AG09309 (cell line): ENCODE measurements around the gene CCDC194.
"Not testable (repeated sequence)": the region's sequence is repeated elsewhere in the genome, so short reads cannot be mapped to it uniquely, and the experiment has no call there.

Experiments
- DNase-seq: peaks from one replicate; pipeline ENCODE4 v3.0.0-alpha.2; 2010; ENCODE audit warnings: low read depth
- H3K4me3 ChIP-seq: 2 replicates; pipeline ENCODE4 v1.5.1; 2011; ENCODE audit warnings: mild to moderate bottlenecking, low read depth, low read length, moderate library complexity; ENCODE audit not compliant: control insufficient read depth
- CTCF ChIP-seq: IDR thresholded peaks from 2 replicates; pipeline ENCODE4 v1.5.1; 2011; ENCODE audit warnings: mild to moderate bottlenecking, low read depth, low read length, inconsistent platforms; ENCODE audit not compliant: insufficient read depth, control insufficient read depth; ENCODE audit errors: missing control alignments

The CCDC194 gene

DNA sequence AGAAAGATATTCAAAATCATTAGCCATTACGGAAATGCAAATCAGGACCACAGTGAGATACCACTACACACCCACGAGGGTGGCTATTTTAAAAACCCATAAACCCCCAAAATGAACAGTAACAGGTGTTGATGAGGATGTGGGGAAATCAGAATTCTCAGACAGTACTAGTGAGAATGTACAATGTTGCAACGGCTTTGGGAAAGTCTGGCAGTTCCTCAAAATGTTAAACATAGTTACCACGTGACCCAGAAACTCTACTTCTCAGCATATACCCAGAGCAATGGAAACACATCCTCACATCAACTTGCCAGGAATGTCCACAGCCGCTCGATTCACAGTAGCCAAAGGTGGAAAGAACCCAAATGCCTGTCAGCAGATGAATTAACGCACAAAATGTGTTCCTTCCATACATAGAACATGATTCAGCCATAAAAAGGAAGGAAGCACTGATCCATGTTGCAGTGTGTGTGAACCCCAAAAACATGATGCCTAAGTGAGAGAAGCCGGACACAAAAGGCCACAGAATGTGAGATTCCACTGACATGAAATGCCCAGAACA lies 23.9 kb downstream of the CCDC194 start:
- no peak for DNase-seq
- H3K4me3 ChIP-seq = no peak overlapping the region
- no peak for TF ChIP-seq CTCF

- DNase-seq = no peak
- TF ChIP-seq CTCF = no peak
- no peak overlapping the region for H3K4me3 ChIP-seq
These were observed 28.6 kb downstream of the CCDC194 start for GRCh38 chr19:17365361-17365760.

DNA sequence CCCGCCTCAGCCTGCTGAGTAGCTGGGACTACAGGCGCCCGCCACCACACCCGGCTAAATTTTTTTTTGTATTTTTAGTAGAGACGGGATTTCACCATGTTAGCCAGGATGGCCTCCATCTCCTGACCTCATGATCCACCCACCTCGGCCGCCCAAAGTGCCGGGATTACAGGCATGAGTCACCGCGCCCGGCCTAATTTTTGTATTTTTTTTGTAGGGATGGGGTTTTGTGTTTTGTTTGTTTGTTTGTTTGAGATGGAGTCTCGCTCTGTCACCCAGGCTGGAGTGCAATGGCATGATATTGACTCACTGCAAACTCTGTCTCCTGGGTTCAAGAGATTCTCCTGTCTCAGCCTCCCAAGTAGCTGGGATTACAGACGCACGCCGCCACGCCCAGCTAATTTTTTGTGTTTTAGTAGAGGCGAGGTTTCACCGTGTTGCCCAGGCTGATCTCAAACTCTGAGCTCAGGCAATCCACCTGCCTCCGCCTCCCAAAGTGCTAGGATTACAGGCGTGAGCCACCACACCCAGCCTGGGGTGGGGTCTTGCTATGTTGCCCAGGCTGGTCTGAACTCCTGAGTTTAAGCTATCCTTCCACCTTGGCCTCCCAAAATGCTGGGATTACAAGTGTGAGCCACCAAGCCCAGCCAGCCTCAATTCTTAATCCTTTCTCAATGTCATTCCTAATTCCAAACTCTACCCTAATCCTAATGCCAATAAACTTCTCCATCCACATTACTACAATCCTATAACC lies 30.0 kb downstream of the CCDC194 start:
- not testable (repeated sequence) for DNase-seq, H3K4me3 ChIP-seq

DNA sequence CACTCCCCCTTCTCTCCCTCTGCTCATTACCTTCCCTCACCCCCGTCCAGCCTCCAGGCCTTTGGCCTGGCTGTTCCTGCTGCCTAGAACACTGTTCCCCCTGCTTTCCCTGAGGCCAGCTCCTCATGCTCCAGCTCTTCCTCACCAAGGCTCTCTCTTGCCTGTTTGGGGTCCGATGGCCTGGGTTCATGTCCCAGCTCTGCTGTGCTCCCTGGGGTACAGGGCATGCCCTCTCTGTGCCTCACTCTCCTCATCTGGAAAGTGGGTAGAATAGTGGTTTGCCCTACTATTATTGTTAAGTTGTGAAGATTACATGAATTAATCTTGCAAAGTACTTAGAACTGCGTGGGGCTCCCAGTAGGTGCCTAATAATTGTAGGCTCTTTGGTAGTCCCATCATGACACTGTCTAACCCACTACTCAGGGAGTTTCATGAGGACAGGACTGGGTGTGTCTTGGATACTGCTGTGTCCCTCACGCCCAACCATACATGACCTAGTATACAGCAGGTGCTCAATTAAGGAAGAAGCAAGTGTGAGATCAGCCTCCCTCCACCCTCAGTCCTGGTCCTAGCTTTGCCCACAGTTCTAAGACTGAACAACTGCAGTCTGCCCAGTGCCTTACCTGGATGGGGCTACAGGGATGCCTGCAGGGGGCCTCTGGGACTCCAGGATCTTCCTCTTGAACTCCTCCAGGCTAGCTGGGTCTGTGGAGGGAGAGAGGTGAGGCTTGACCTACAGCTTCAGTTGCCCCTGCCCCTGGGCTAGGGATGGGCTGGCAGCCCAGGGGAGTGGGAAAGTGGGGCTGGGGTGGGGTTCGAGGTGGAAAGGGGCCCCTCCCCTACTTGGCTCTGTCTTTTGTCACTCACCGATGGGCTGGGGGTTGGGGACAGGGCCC lies 33.8 kb downstream of the CCDC194 start:
- DNase-seq = no peak
- H3K4me3 ChIP-seq = no peak overlapping the region
- no peak for TF ChIP-seq CTCF

GRCh38 chr19:17358395-17358794 lies 35.6 kb downstream of the CCDC194 start:
- no peak for TF ChIP-seq CTCF
- DNase-seq = no peak
- no peak overlapping the region for H3K4me3 ChIP-seq

- DNase-seq = no peak
- no peak overlapping the region for H3K4me3 ChIP-seq
- no peak for TF ChIP-seq CTCF
These were observed 36.3 kb downstream of the CCDC194 start for GRCh38 chr19:17357724-17358123.

DNA sequence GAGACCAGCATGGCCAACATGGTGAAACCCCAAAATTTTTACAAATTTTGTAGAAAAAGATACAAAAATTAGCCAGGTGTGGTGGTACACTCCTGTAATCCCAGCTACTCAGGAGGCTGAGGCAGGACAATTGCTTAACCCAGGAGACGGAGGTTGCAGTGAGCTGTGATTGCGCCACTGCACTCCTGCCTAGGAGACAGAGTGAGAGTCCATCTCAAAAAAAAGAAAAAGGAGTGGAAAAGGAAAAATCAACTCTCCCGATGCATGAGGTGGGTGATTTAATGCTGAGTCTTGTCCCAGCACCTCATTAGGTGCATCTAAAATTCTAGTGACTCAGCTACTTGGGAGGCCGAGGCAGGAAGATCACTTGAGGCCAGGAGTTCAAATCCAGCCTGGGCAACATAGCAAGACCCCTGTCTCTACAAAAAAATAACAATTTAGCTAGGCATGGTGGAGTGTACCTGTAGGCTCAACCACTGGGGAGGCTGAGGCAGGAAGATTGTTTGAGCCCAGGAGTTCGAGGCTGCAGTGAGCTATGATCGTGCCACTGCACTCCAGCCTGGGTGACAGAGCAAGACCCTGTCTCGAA lies 36.8 kb downstream of the CCDC194 start:
- TF ChIP-seq CTCF = no peak
- no peak for DNase-seq
- no peak overlapping the region for H3K4me3 ChIP-seq
